GM08714 (cell line): ENCODE results near the gene GRK3.

ENCODE experiments used
- H3K4me3 ChIP-seq: fragments of 200-500 bp; sonication (Bioruptor generic); 2 replicates; pipeline ENCODE4 v1.5.1; 2014; ENCODE audit warnings: mild to moderate bottlenecking, low read length, inconsistent platforms
- ZNF274 ChIP-seq: IDR thresholded peaks from 2 replicates; pipeline ENCODE4 v1.6.1; 2012; ENCODE audit warnings: mild to moderate bottlenecking, low read depth, low read length

Gene GRK3

DNA sequence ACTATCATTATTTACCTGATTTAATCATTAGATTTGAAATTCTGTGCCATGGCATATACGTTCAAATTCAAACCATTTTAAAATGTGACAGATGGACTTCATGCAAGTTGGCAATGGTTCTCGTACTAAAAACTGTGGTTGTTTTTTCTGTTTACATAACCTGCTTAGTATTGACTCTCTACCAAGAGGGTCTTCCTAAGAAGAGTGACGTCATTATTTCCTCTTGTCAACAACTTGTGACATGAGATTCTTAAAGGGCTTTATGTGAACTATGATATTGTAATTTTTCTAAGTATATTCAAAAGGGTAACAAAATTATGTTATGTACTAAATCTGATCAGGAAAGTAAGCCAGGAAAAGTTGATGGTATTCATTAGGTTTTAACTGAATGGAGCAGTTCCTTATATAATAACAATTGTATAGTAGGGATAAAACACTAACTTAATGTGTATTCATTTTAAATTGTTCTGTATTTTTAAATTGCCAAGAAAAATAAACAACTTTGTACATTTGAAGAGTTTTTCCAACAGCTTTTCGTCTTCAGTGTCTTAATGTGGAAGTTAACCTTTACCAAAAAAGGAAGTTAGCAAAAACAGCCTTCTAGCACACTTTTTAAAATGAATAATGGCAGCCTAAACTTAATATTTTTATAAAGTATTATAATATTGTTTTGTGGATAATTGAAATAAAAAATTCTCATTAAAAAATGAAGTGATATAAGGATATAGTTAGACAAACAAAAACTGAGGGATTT lies 87.0 kb downstream of the GRK3 start:
- H3K4me3 ChIP-seq = no peak overlapping the region
- no peak for TF ChIP-seq ZNF274

DNA sequence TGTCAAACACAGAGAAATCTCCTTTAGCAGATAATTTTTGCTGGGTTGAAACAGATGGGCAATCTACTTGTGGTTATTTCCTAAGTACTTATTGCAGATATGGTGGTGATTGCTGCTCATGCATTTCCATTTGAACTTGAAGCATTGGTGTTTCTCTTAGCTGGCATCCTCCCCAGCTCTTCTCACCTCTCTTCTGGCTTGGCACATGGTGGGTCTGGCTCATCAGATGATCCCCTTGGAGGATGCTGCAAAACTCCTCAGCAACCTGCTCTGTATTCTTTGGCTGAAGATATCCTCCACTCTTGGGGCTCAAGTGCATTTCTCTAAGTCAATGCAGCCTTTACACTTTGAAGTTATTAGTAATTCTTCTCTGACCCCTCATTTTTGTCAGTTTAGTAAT lies 90.2 kb downstream of the GRK3 start:
- H3K4me3 ChIP-seq = no peak overlapping the region
- TF ChIP-seq ZNF274 = no peak

- no peak overlapping the region for H3K4me3 ChIP-seq
- TF ChIP-seq ZNF274 = no peak
These were observed 91.0 kb downstream of the GRK3 start for GRCh38 chr22:25655371-25655935.

GRCh38 chr22:25656724-25657123 lies 92.2 kb downstream of the GRK3 start:
- no peak for TF ChIP-seq ZNF274
- no peak overlapping the region for H3K4me3 ChIP-seq

- no peak overlapping the region for H3K4me3 ChIP-seq
- TF ChIP-seq ZNF274 = no peak
These were observed 94.2 kb downstream of the GRK3 start for GRCh38 chr22:25658633-25659032.

DNA sequence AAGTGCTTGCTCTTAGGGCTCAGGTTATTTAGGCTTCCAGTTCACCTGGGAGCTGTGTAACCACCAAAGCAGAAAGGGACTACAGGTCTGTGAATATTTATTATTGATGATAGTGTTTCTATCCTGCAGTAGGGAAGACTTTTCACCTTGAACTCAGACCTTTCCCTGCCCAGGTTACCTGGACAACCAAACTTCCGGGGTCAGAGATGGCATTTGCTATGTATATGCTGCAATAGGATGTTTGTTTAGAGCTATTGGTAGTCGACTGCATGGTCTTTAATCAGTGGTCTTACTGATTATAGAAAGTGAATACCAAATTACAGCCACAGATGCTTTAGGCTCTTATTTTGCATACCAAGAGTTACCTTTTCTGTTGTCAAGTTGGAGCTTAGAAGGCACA lies 94.9 kb downstream of the GRK3 start:
- no peak overlapping the region for H3K4me3 ChIP-seq
- no peak for TF ChIP-seq ZNF274

- no peak for TF ChIP-seq ZNF274
- no peak overlapping the region for H3K4me3 ChIP-seq
These were observed 95.9 kb downstream of the GRK3 start for GRCh38 chr22:25660336-25660735.

GRCh38 chr22:25661073-25661472 lies 96.6 kb downstream of the GRK3 start:
- H3K4me3 ChIP-seq = no peak overlapping the region
- no peak for TF ChIP-seq ZNF274

DNA sequence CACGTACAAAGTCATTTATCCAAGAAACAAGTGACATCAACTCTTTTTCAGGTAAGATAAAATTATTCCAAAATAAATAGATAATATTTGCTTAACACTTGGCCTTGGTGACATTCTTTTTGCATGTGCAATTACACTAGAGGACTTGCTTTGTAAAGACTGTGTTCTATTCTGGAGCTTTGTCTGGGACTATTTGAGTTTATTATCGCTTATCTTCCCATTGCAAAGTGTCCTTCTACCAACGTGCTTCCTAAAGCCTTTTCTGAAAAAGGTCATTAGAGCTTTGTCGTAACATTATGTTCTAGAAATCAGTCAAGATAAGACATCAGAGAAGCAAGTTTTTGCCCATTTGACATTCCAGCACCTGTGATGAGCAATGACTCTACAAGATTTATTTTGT lies 99.2 kb downstream of the GRK3 start:
- H3K4me3 ChIP-seq = no peak overlapping the region
- TF ChIP-seq ZNF274 = no peak

GRCh38 chr22:25666308-25666707 lies 101.8 kb downstream of the GRK3 start:
- TF ChIP-seq ZNF274 = no peak
- H3K4me3 ChIP-seq = no peak overlapping the region

DNA sequence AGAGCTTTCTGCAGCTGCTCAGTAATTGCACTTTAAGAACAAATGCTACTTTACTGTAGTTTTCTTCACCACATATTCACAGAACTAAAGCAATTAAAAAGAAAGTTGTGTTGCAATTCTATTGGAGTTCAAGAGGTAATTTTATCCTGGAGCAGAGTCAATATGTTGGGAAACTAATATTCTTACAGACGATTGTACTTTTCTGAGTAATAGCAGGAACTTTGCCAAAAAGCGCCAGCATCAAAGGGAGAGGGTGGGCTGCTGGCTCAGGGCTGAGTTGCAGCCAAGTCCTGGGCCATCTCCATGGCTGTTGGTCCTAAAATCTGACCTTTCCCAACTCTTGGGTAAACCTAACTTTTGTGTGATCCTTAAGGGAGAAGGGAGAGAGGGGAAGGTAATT lies 104.0 kb downstream of the GRK3 start:
- TF ChIP-seq ZNF274 = no peak
- no peak overlapping the region for H3K4me3 ChIP-seq

GRCh38 chr22:25669253-25670069 lies 105.0 kb downstream of the GRK3 start:
- no peak overlapping the region for H3K4me3 ChIP-seq
- no peak for TF ChIP-seq ZNF274

DNA sequence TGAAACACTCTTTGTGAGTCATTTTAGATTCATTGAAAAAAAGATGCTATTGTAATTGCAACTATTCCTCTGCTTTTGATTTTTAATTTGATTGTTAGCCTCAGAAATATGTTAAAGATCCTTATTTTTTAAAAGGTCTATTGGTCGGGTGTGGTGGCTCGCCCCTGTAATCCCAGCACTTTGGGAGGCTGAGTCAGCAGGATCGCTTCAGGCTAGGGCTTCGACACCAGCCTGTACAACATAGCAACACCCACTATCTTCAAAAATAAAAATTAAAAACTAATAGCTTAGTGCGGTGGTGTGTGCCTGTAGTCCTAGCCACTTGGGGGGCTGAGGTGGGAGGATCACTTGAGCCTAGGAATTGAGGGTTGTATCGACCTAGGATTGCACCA lies 105.6 kb downstream of the GRK3 start:
- TF ChIP-seq ZNF274 = no peak
- H3K4me3 ChIP-seq = no peak overlapping the region

DNA sequence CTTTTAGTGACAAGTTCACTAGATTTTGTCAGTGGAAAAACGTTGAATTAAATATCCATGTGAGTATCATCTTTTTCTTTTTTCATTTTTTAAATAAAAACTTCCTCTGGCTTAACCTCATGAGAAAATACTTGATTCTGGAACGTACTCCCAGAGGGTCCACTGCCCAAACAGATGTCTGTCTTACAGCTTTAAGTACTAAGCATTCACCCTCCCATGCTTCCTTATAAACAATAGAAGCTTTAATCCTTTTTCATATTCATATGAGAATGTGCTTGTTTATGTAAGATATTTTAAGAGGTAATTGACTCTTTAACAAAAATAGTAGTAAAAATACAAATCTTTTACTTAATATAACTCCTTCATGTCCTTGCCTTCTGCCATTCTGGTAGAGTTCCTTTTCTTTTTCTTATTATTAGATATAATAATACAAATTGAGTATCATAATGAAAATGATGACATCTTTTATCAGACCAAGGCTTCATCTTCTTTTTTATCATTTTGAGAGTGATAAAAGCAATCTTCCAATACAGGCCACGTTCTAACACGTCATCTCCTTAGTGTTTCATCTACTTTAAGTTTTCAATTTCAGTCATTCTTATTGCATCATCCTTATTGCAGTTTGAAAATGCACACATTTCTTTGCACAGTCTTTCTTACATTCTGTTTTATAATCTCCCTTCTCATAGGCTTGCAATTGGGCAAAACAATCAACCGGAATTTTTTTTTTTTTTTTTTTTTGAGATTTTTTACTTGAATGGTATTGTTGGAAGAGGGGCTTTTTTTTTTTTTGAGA lies 108.0 kb downstream of the GRK3 start:
- TF ChIP-seq ZNF274 = no peak

More for the DNA sequence above, 108.0 kb downstream of the GRK3 start:
- H3K4me3 ChIP-seq = no peak overlapping the region
